Esophagus squamous epithelium (tissue), 5 donors: ENCODE measurements around the gene GH1. TPM values are rescaled to one million over a fixed set of nuclear protein-coding genes. Genes with fewer than 3 reads are reported as not detected.
"Not testable (repeated sequence)": the region's sequence is repeated elsewhere in the genome, so short reads cannot be mapped to it uniquely, and the experiment has no call there.

Experiments used
- DNase-seq: peaks from one replicate; lab custom pipeline; 2025; lab: John Stamatoyannopoulos, UW
- H3K27ac ChIP-seq, 4 donors: fragments of 200-600 bp; sonication (generic); one replicate each; pipeline ENCODE4 v1.5.1; 2016 to 2019; ENCODE audit warnings: mild to moderate bottlenecking in 1 of 4
- H3K27me3 ChIP-seq, 4 donors: fragments of 200-600 bp; sonication (generic); 1 replicate in 3 of 4; 2 replicates in 1 of 4; pipeline versions ENCODE4 v1.5.1 to v1.6.0; 2017 to 2021; ENCODE audit warnings: antibody characterized with exemption in 1 of 4
- H3K36me3 ChIP-seq, 3 donors: fragments of 200-600 bp; sonication (generic); one replicate each; pipeline ENCODE4 v1.5.1; 2016 to 2019
- H3K4me1 ChIP-seq, 3 donors: fragments of 200-600 bp; sonication (generic); one replicate each; pipeline ENCODE4 v1.5.1; 2017 to 2019
- H3K4me3 ChIP-seq, 4 donors: fragments of 200-600 bp; sonication (generic); 1 replicate in 3 of 4; 2 replicates in 1 of 4; pipeline ENCODE4 v1.5.1; 2016 to 2019; ENCODE audit warnings: mild to moderate bottlenecking in 2 of 4, moderate library complexity in 1 of 4
- H3K9me3 ChIP-seq, 3 donors: fragments of 200-600 bp; sonication (generic); one replicate each; pipeline ENCODE4 v1.5.1; 2016 to 2019
- CTCF ChIP-seq, 6 experiments: fragments of 450-650 bp in 4 of 6; fragments of 200-600 bp in 2 of 6; sonication (generic) in 2 of 6; IDR thresholded peaks; one replicate each; pipeline ENCODE4 v1.5.1; 2016 to 2019; ENCODE audit warnings: antibody characterized with exemption in 6 of 6, mild to moderate bottlenecking in 4 of 6, moderate library complexity in 4 of 6
- POLR2A ChIP-seq, 4 donors: fragments of 450-650 bp; IDR thresholded peaks; one replicate each; pipeline ENCODE4 v1.6.1; 2017; ENCODE audit warnings: antibody characterized with exemption in 4 of 4, mild to moderate bottlenecking in 4 of 4, moderate library complexity in 3 of 4
- WGBS, 2 donors: methylation state at CpG; one replicate each; pipeline ENCODE4 v1.1.5; 2018; 5-methylcytosine and 5-hydroxymethylcytosine counted together
- intact Hi-C: fragments of 100-400 bp; cut with DNase I; formaldehyde crosslinking; loops from one replicate; pipeline ENCODE4 v1.15.0; 2022
- total RNA-seq, 4 donors: library from RNA; depleted of rRNA; stranded (reverse); fragments of >200 nt; gene quantifications; one replicate each; pipeline ENCODE4 v1.1.0, GENCODE V29; 2016
- donor health status: DM: yes; HTN: yes; CAD: no.

The GH1 gene
- total RNA-seq, 4 donors from 2014 or later, result not detected

- DNase-seq, H3K36me3 ChIP-seq, H3K4me1 ChIP-seq, H3K4me3 ChIP-seq, H3K27me3 ChIP-seq, H3K27ac ChIP-seq, H3K9me3 ChIP-seq, intact Hi-C loops: not testable (repeated sequence)
- peak; percentile 9 to 52 (median 31) for TF ChIP-seq CTCF (IDR thresholded peaks at IDR 0.05)
- WGBS, 2 donors, result 19 to 23% methylated on average over 11 of the region's 13 CpGs
Measured at GRCh38 chr17:63889026-63889848, 29.4 kb downstream of the GH1 start.

- WGBS, 2 donors, result 75 to 85% methylated on average over 7 to 8 of the region's 11 CpGs
- H3K4me3 ChIP-seq, H3K27ac ChIP-seq, H3K36me3 ChIP-seq, H3K4me1 ChIP-seq, DNase-seq, intact Hi-C loops, H3K27me3 ChIP-seq, H3K9me3 ChIP-seq: not testable (repeated sequence)
Measured at GRCh38 chr17:63885119-63885518, 33.5 kb downstream of the GH1 start.

- H3K4me3 ChIP-seq, H3K27me3 ChIP-seq, DNase-seq, H3K36me3 ChIP-seq, H3K27ac ChIP-seq, H3K9me3 ChIP-seq, intact Hi-C loops, H3K4me1 ChIP-seq: not testable (repeated sequence)
- WGBS, 2 donors, result 69 to 73% methylated on average over 5 to 6 of the region's 9 CpGs
Measured at GRCh38 chr17:63882626-63883126, 36.0 kb downstream of the GH1 start.

- Histone ChIP-seq H3K27me3 (peaks cover 0 to 11% (median 0%) of the 10 kb centered on the region in 4 donors), H3K27ac (no peak within 1 kb of the TSS), H3K9me3 (no peaks in the 10 kb centered on the region), H3K4me1 (no peaks in the 10 kb centered on the region), H3K4me3 (no peak within 1 kb of the TSS), H3K36me3 (no peaks in the 10 kb centered on the region)
- DNase-seq, result no peak
- intact Hi-C loops, result no loop called here
- TF ChIP-seq POLR2A (IDR thresholded peaks at IDR 0.05), result no peak
- peak; percentile 44 to 62 (median 54) for TF ChIP-seq CTCF (IDR thresholded peaks at IDR 0.05)
- 44 to 52% methylated on average over 2 to 10 of the region's 15 CpGs for WGBS, 2 donors
Measured at GRCh38 chr17:63881935-63882601, 36.6 kb downstream of the GH1 start, which contains the start of gene GH2. GH2 (minus strand) TSS chr17:63881944; CDS start chr17:63881801, 143 bp downstream.

- H3K4me1 ChIP-seq, DNase-seq, H3K4me3 ChIP-seq, intact Hi-C loops, H3K9me3 ChIP-seq, H3K27ac ChIP-seq, H3K36me3 ChIP-seq: not testable (repeated sequence)
- WGBS, 2 donors, result 39 to 85% methylated on average over 7 to 9 of the region's 11 CpGs
- H3K27me3 ChIP-seq, result peaks cover 0 to 16% (median 0%) of the 10 kb centered on the region in 4 donors
Measured at GRCh38 chr17:63881337-63881736, 37.3 kb downstream of the GH1 start.

- Histone ChIP-seq H3K27me3 (peaks cover 0 to 16% (median 0%) of the 10 kb centered on the region in 4 donors), H3K27ac (no peak overlapping the region), H3K4me3 (no peak overlapping the region), H3K36me3 (no peaks in the 10 kb centered on the region), H3K4me1 (no peaks in the 10 kb centered on the region), H3K9me3 (no peaks in the 10 kb centered on the region)
- intact Hi-C loops, result no loop called here
- WGBS, 2 donors, result 20% methylated on average over 1 of the region's 12 CpGs; no CpG with 5 or more reads in 1 of the 2 donors
- TF ChIP-seq CTCF (IDR thresholded peaks at IDR 0.05), result no peak
- TF ChIP-seq POLR2A (IDR thresholded peaks at IDR 0.05), result no peak
- DNase-seq, result no peak
Measured at GRCh38 chr17:63880706-63881105, 37.9 kb downstream of the GH1 start.

GRCh38 chr17:63878413-63878812 is 40.2 kb downstream of the GH1 start:
- H3K36me3 ChIP-seq, DNase-seq, H3K4me1 ChIP-seq, H3K9me3 ChIP-seq, H3K27ac ChIP-seq, intact Hi-C loops, H3K4me3 ChIP-seq: not testable (repeated sequence)
- 80 to 81% methylated on average over 9 of the region's 9 CpGs for WGBS, 2 donors
- H3K27me3 ChIP-seq, result peaks cover 0 to 16% (median 0%) of the 10 kb centered on the region in 4 donors

GRCh38 chr17:63874693-63875092 is 43.9 kb downstream of the GH1 start:
- DNase-seq, H3K27me3 ChIP-seq, H3K9me3 ChIP-seq, H3K4me3 ChIP-seq, intact Hi-C loops, H3K27ac ChIP-seq, H3K4me1 ChIP-seq, H3K36me3 ChIP-seq: not testable (repeated sequence)
- WGBS, 2 donors, result 67 to 81% methylated on average over 4 to 6 of the region's 6 CpGs

- DNase-seq, result not testable (repeated sequence)
- WGBS, 2 donors, result no CpG with 5 or more reads among the region's 8 CpGs
Measured at GRCh38 chr17:63874061-63874626, 44.5 kb downstream of the GH1 start.

More at GRCh38 chr17:63874061-63874626, 44.5 kb downstream of the GH1 start:
- H3K27ac ChIP-seq, intact Hi-C loops, H3K36me3 ChIP-seq, H3K4me1 ChIP-seq, H3K4me3 ChIP-seq, H3K9me3 ChIP-seq, H3K27me3 ChIP-seq: not testable (repeated sequence)
